Activated CD8-positive, alpha-beta memory T cell treated with anti-CD3 and anti-CD28 coated beads, Interleukin-2, amount 50 U/mL, for 48 hours (primary cell): ENCODE data around the gene RASL11B.
"Not testable (repeated sequence)": the region's sequence is repeated elsewhere in the genome, so short reads cannot be mapped to it uniquely, and the experiment has no call there.

Experiments used
- DNase-seq: peaks from one replicate; pipeline ENCODE4 v3.0.0-alpha.2; 2020

The RASL11B gene

GRCh38 chr4:52861879-52862616 lies at the start of gene RASL11B:
RASL11B (plus strand) TSS chr4:52862317; CDS start chr4:52862508, 191 bp downstream.
- peak; percentile 93 for DNase-seq

- DNase-seq: no peak
Observed at GRCh38 chr4:52813546-52813945, 48.6 kb upstream of the RASL11B start.

GRCh38 chr4:52822583-52822971 lies 39.5 kb upstream of the RASL11B start:
- no peak for DNase-seq

- no peak for DNase-seq
Observed at GRCh38 chr4:52822972-52823701, 39.0 kb upstream of the RASL11B start.

- no peak for DNase-seq
Observed at GRCh38 chr4:52823702-52824092, 38.4 kb upstream of the RASL11B start.

- no peak for DNase-seq
Observed at GRCh38 chr4:52824270-52824602, 37.9 kb upstream of the RASL11B start.

GRCh38 chr4:52824603-52825459 lies 37.3 kb upstream of the RASL11B start:
- DNase-seq: no peak

GRCh38 chr4:52825460-52826090 lies 36.5 kb upstream of the RASL11B start:
- no peak for DNase-seq

- no peak for DNase-seq
Observed at GRCh38 chr4:52833941-52834525, 28.1 kb upstream of the RASL11B start.

- DNase-seq: not testable (repeated sequence)
Observed at GRCh38 chr4:52834641-52835456, 27.3 kb upstream of the RASL11B start.

- DNase-seq: no peak
Observed at GRCh38 chr4:52836120-52836519, 26.0 kb upstream of the RASL11B start.

- no peak for DNase-seq
Observed at GRCh38 chr4:52836678-52837077, 25.4 kb upstream of the RASL11B start.

GRCh38 chr4:52837716-52838558 lies 24.2 kb upstream of the RASL11B start:
- no peak for DNase-seq

GRCh38 chr4:52838729-52839586 lies 23.2 kb upstream of the RASL11B start:
- DNase-seq: no peak

- DNase-seq: no peak
Observed at GRCh38 chr4:52840531-52841370, 21.4 kb upstream of the RASL11B start.

- no peak for DNase-seq
Observed at GRCh38 chr4:52841682-52842456, 20.2 kb upstream of the RASL11B start.

GRCh38 chr4:52842792-52843191 lies 19.3 kb upstream of the RASL11B start:
- no peak for DNase-seq

- no peak for DNase-seq
Observed at GRCh38 chr4:52843351-52843750, 18.8 kb upstream of the RASL11B start.
